DOHH2 (cell line): ENCODE results near the gene FNIP2.
"Not testable (repeated sequence)": the region's sequence is repeated elsewhere in the genome, so short reads cannot be mapped to it uniquely, and the experiment has no call there.

ENCODE experiments used
- CTCF ChIP-seq: fragments of 200-600 bp; sonication (generic); IDR thresholded peaks from one replicate; pipeline ENCODE4 v1.5.1; 2014; ENCODE audit warnings: antibody characterized with exemption, mild to moderate bottlenecking, low read depth, low read length; ENCODE audit not compliant: poor library complexity, severe bottlenecking
- EZH2phosphoT487 ChIP-seq: fragments of 200-600 bp; sonication (generic); IDR thresholded peaks from 2 replicates; pipeline ENCODE4 v1.6.1; 2017; ENCODE audit warnings: borderline replicate concordance, mild to moderate bottlenecking, antibody characterized with exemption, low read length, moderate library complexity, mixed read lengths

DNA sequence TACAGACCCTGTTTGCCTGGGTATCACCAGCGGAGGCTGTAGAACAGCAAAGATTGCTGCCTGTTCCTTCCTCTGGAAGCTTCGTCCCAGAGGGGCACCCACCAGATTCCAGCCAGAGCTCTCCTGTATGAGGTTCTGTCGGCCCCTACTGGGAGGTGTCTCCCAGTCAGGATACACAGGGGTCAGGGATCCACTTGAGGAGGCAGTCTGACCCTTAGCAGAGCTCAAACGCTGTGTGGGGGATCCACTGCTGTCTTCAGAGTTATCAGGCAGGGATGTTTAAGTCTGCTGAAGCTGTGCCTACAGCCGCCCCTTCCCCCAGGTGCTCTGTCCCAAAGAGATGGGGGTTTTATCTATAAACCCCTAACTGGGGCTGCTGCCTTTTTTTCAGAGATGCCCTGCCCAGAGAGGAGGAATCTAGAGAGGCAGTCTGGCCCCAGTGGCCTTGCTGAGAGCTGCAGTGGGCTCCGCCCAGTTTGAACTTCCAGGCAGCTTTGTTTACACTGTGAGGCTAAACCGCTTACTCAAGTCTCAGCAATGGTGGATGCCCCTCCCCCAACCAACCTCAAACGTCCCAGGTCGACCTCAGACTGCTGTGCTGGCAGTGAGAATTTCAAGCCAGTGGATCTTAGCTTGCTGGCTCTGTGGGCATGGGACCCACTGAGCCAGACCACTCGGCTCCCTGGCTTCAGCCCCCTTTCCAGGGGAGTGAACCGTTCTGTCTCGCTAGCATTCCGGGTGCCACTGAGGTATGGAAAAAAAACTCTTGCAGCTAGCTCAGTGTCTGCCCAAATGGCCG lies 133.7 kb downstream of the FNIP2 start:
- not testable (repeated sequence) for TF ChIP-seq CTCF, EZH2phosphoT487
